ENCODE results near the gene ZNF486.
A peak's percentile ranks its signal among the peaks of the same experiment; 100 is the strongest.
"Not testable (repeated sequence)": the region's sequence is repeated elsewhere in the genome, so short reads cannot be mapped to it uniquely, and the experiment has no call there.

Gene ZNF486

GRCh38 chr19:20167020-20167644, at the start of gene ZNF486:
Gene ZNF486 (plus strand): TSS chr19:20167214. CDS start chr19:20167331, 117 bp downstream.
- peak; percentile 84 for DNase-seq (ENCODE audit: low read depth)

- DNase-seq (ENCODE audit: low read depth): not testable (repeated sequence)
Observed at GRCh38 chr19:20118064-20118839, 48.8 kb upstream of the ZNF486 start.

GRCh38 chr19:20124879-20125278, 42.1 kb upstream of the ZNF486 start:
- DNase-seq (ENCODE audit: low read depth): no peak

- DNase-seq (ENCODE audit: low read depth): not testable (repeated sequence)
Observed at GRCh38 chr19:20132933-20133332, 34.1 kb upstream of the ZNF486 start.

- not testable (repeated sequence) for DNase-seq (ENCODE audit: low read depth)
Observed at GRCh38 chr19:20137714-20138113, 29.3 kb upstream of the ZNF486 start.

- DNase-seq (ENCODE audit: low read depth): no peak
Observed at GRCh38 chr19:20151617-20152145, 15.3 kb upstream of the ZNF486 start.

- DNase-seq (ENCODE audit: low read depth): not testable (repeated sequence)
Observed at GRCh38 chr19:20152506-20152905, 14.5 kb upstream of the ZNF486 start.

- DNase-seq (ENCODE audit: low read depth): no peak
Observed at GRCh38 chr19:20153281-20153680, 13.7 kb upstream of the ZNF486 start.

GRCh38 chr19:20154636-20155035, 12.4 kb upstream of the ZNF486 start:
- no peak for DNase-seq (ENCODE audit: low read depth)

- no peak for DNase-seq (ENCODE audit: low read depth)
Observed at GRCh38 chr19:20162821-20163220, 4.2 kb upstream of the ZNF486 start.

GRCh38 chr19:20164456-20164855, 2.6 kb upstream of the ZNF486 start:
- DNase-seq (ENCODE audit: low read depth): no peak

- no peak for DNase-seq (ENCODE audit: low read depth)
Observed at GRCh38 chr19:20165971-20166592, 932 bp upstream of the ZNF486 start.

GRCh38 chr19:20167651-20168122, 673 bp downstream of the ZNF486 start:
- DNase-seq (ENCODE audit: low read depth): no peak

GRCh38 chr19:20171285-20171684, 4.3 kb downstream of the ZNF486 start:
- DNase-seq (ENCODE audit: low read depth): no peak

GRCh38 chr19:20175848-20176247, 8.8 kb downstream of the ZNF486 start:
- DNase-seq (ENCODE audit: low read depth): not testable (repeated sequence)

GRCh38 chr19:20179956-20180355, 12.9 kb downstream of the ZNF486 start:
- DNase-seq (ENCODE audit: low read depth): not testable (repeated sequence)

- DNase-seq (ENCODE audit: low read depth): no peak
Observed at GRCh38 chr19:20182222-20182785, 15.3 kb downstream of the ZNF486 start.

GRCh38 chr19:20186174-20186573, 19.2 kb downstream of the ZNF486 start:
- no peak for DNase-seq (ENCODE audit: low read depth)

- no peak for DNase-seq (ENCODE audit: low read depth)
Observed at GRCh38 chr19:20197747-20198146, 30.7 kb downstream of the ZNF486 start.

GRCh38 chr19:20209051-20209450, 42.0 kb downstream of the ZNF486 start:
- DNase-seq (ENCODE audit: low read depth): no peak

- DNase-seq (ENCODE audit: low read depth): not testable (repeated sequence)
Observed at GRCh38 chr19:20214366-20214765, 47.4 kb downstream of the ZNF486 start.

- DNase-seq (ENCODE audit: low read depth): not testable (repeated sequence)
Observed at GRCh38 chr19:20221605-20222004, 54.6 kb downstream of the ZNF486 start.

Measured in stimulated activated CD4-positive, alpha-beta T cell treated with anti-CD3 and anti-CD28 coated beads, Interleukin-2, amount 100 ng/mL, for 4 hours (primary cell).